Measurements from ENCODE around the gene OR2V1. TPM values are rescaled to one million over a fixed set of nuclear protein-coding genes. Genes with fewer than 3 reads are reported as not detected.
"Not testable (repeated sequence)": the region's sequence is repeated elsewhere in the genome, so short reads cannot be mapped to it uniquely, and the experiment has no call there.

The OR2V1 gene
- not detected in 2 replicates for polyA plus RNA-seq (2011; rRNA removed)
- polyA minus RNA-seq (2011; rRNA and poly(A)+ RNA removed) = not detected in 2 replicates

- TF ChIP-seq CTCF (IDR thresholded peaks at IDR 0.05; ENCODE audit: insufficient read depth, low read depth, low read length) = no peak
- ChIA-PET POLR2A (no interaction called here), CTCF (no interaction called here)
- Histone ChIP-seq H3K4me3 (ENCODE audit: low read depth, low read length) (no peak within 1 kb of the TSS), H3K27me3 (ENCODE audit: control insufficient read depth, insufficient read depth, low read length) (peaks cover 6% of the 10 kb centered on the region), H3K36me3 (ENCODE audit: control insufficient read depth, insufficient read depth, low read length) (no peaks in the 10 kb centered on the region)
- no peak for DNase-seq (ENCODE audit: low read depth)
Observed at GRCh38 chr5:181130832-181131496, at the start of gene OR2V1. Gene OR2V1 (minus strand): TSS chr5:181131169. CDS start chr5:181125304, 5,865 bp downstream.

GRCh38 chr5:181177559-181177958 lies 46.6 kb upstream of the OR2V1 start:
- H3K27me3 ChIP-seq (ENCODE audit: control insufficient read depth, insufficient read depth, low read length); H3K4me3 ChIP-seq (ENCODE audit: low read depth, low read length); H3K36me3 ChIP-seq (ENCODE audit: control insufficient read depth, insufficient read depth, low read length); DNase-seq (ENCODE audit: low read depth); POLR2A ChIA-PET: not testable (repeated sequence)
- CTCF ChIA-PET = interaction anchor here (1.1 to 1.4 kb wide), 2 partner anchors 9 to 17 kb away, joined by 3 read pairs; no protein-coding TSS in a partner anchor

- Histone ChIP-seq H3K27me3 (ENCODE audit: control insufficient read depth, insufficient read depth, low read length) (peaks cover 3% of the 10 kb centered on the region; the same call in 1 of the 2 replicates), H3K36me3 (ENCODE audit: control insufficient read depth, insufficient read depth, low read length) (no peaks in the 10 kb centered on the region), H3K4me3 (ENCODE audit: low read depth, low read length) (no peak overlapping the region)
- TF ChIP-seq CTCF (IDR thresholded peaks at IDR 0.05; ENCODE audit: insufficient read depth, low read depth, low read length) = no peak
- no peak for DNase-seq (ENCODE audit: low read depth)
- ChIA-PET CTCF (interaction anchor here (1.4 kb wide), 1 partner anchor 8 kb away, joined by 3 read pairs; no protein-coding TSS in a partner anchor), POLR2A (no interaction called here)
Observed at GRCh38 chr5:181176254-181176952, 45.4 kb upstream of the OR2V1 start.

GRCh38 chr5:181173420-181174342 lies 42.7 kb upstream of the OR2V1 start:
- H3K36me3 ChIP-seq (ENCODE audit: control insufficient read depth, insufficient read depth, low read length) = no peaks in the 10 kb centered on the region
- TF ChIP-seq CTCF (IDR thresholded peaks at IDR 0.05; ENCODE audit: insufficient read depth, low read depth, low read length) = no peak
- CTCF ChIA-PET = interaction anchor here (1.3 to 1.5 kb wide), 2 partner anchors 8 to 11 kb away, joined by 3 to 11 read pairs; no protein-coding TSS in a partner anchor
- H3K4me3 ChIP-seq (ENCODE audit: low read depth, low read length) = no peak overlapping the region
- POLR2A ChIA-PET = no interaction called here
- no peak for DNase-seq (ENCODE audit: low read depth)
- peaks cover 3% of the 10 kb centered on the region; the same call in 1 of the 2 replicates for H3K27me3 ChIP-seq (ENCODE audit: control insufficient read depth, insufficient read depth, low read length)

GRCh38 chr5:181173027-181173419 lies 42.1 kb upstream of the OR2V1 start:
- POLR2A ChIA-PET = no interaction called here
- TF ChIP-seq CTCF (IDR thresholded peaks at IDR 0.05; ENCODE audit: insufficient read depth, low read depth, low read length) = no peak
- CTCF ChIA-PET = interaction anchor here (1.3 to 1.5 kb wide), 2 partner anchors 8 to 12 kb away, joined by 3 to 11 read pairs; no protein-coding TSS in a partner anchor
- H3K36me3 ChIP-seq (ENCODE audit: control insufficient read depth, insufficient read depth, low read length) = no peaks in the 10 kb centered on the region
- H3K4me3 ChIP-seq (ENCODE audit: low read depth, low read length) = no peak overlapping the region
- no peak for DNase-seq (ENCODE audit: low read depth)
- peaks cover 3% of the 10 kb centered on the region; the same call in 1 of the 2 replicates for H3K27me3 ChIP-seq (ENCODE audit: control insufficient read depth, insufficient read depth, low read length)
